Astrocyte of the spinal cord (primary cell): ENCODE results near the gene SLFN5.
"Not testable (repeated sequence)": the region's sequence is repeated elsewhere in the genome, so short reads cannot be mapped to it uniquely, and the experiment has no call there.

Source experiments
- DNase-seq: peaks from one replicate; pipeline ENCODE4 v3.0.0; 2011; ENCODE audit warnings: low read depth, low spot score
- H3K4me3 ChIP-seq: 2 replicates; pipeline ENCODE4 v1.5.1; 2011; ENCODE audit warnings: low read depth, mild to moderate bottlenecking, low read length, moderate library complexity
- in situ Hi-C: cut with HindIII; loops from 2 replicates; pipeline ENCODE4 v1.10.0; 2017; ENCODE audit warnings: low sequenced_read_pairs
- TF ChIP-seq, protein P1 (sequence below): IDR thresholded peaks from 2 replicates; pipeline ENCODE4 v1.5.1; 2012; ENCODE audit warnings: low read depth, mild to moderate bottlenecking, low read length, inconsistent platforms

Gene SLFN5

DNA sequence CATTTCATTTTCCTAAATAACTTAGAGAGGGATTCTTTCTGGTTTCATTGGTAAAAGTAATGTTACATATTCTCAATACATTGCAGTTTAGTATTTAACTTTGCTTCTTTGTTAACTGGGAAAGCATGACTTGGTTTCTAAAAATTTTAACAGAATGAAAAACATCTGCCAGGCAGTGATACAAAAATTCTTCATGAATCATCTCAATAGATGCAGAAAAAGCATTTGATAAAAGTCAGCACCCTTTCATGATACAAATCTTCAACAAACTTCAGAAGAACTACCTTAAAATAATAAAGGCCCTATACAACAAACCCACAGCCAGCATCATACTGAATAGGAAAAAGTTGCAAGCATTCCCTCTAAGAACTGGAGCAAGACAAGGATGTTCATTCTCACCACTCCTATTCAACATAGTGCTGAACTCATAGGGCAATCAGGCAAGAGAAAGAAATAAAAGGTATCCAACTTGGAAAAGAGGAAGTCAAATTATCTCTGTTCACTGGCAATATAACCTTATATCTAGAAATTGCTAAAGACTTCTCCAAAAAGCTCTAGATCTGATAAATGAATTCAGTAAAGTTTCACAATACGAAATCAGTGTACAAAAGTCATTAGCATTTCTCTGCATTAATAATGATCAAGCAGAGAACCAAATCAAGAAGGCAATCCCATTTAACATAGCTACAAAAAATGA is 50.4 kb downstream of the SLFN5 start:
- in situ Hi-C loops, result no loop called here
- TF ChIP-seq, protein P1, sequence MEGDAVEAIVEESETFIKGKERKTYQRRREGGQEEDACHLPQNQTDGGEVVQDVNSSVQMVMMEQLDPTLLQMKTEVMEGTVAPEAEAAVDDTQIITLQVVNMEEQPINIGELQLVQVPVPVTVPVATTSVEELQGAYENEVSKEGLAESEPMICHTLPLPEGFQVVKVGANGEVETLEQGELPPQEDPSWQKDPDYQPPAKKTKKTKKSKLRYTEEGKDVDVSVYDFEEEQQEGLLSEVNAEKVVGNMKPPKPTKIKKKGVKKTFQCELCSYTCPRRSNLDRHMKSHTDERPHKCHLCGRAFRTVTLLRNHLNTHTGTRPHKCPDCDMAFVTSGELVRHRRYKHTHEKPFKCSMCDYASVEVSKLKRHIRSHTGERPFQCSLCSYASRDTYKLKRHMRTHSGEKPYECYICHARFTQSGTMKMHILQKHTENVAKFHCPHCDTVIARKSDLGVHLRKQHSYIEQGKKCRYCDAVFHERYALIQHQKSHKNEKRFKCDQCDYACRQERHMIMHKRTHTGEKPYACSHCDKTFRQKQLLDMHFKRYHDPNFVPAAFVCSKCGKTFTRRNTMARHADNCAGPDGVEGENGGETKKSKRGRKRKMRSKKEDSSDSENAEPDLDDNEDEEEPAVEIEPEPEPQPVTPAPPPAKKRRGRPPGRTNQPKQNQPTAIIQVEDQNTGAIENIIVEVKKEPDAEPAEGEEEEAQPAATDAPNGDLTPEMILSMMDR, result no peak
- no peak for DNase-seq
- no peak overlapping the region for H3K4me3 ChIP-seq

DNA sequence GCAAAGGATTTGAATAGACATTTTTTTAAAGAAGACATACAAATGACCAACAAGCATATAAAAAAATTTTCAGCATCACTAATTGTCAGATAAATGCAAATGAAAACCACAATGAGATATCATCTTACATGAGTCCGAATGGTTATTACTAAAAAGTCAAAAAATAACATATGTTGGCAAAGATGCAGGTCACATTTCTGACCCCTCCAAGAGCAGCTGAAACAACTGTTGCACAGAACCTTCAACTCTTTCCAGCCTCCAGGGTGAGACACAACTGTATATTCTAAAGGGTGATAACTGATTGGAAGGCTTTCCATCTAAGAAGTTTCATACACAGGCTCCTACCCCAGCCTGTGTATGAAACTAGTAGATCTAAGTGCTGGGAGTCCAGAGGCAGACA is 51.9 kb downstream of the SLFN5 start:
- TF ChIP-seq, protein P1, result no peak
- in situ Hi-C loops, result no loop called here
- DNase-seq, result no peak
- H3K4me3 ChIP-seq, result no peak overlapping the region

DNA sequence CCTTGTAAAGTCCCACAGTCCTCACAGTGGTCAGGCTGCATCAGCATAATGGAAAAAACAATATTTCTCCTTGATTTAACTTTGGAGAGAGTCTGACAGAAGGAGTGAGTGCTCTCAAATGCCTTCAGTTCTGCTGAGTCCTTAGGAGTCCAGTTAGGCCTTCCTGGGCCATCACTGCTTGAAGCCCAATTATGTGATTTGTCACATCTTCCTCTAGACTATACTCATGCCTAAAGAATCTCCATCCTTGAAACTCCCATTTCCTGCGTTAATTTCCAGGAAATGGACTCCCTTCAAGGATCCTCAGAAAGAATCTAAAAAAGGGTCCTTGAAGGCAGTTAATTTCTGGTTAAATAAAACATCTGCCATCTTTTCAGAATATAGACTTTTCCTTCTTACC is 52.8 kb downstream of the SLFN5 start:
- no peak overlapping the region for H3K4me3 ChIP-seq
- DNase-seq, result no peak
- TF ChIP-seq, protein P1, result no peak
- in situ Hi-C loops, result no loop called here

DNA sequence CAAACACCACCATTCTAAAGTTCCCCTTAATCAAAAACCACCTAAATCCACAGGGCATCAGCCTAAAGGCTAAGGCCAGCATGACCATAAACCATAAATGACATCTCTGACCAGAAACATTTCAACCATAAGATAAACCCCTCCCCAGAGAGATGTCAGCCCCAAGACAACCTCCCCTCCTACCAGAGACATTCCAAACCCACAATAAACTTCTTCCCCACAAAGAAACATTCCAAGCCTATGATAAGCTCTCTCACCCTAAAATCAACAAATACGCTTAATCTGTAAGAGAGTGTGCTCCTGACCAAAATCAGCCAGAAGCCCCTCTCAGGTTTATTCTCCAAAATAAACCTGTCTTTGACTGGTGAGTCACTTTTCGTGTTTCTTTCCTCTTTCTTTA is 54.8 kb downstream of the SLFN5 start:
- no peak overlapping the region for H3K4me3 ChIP-seq
- TF ChIP-seq, protein P1, result no peak
- in situ Hi-C loops, result no loop called here
- no peak for DNase-seq

DNA sequence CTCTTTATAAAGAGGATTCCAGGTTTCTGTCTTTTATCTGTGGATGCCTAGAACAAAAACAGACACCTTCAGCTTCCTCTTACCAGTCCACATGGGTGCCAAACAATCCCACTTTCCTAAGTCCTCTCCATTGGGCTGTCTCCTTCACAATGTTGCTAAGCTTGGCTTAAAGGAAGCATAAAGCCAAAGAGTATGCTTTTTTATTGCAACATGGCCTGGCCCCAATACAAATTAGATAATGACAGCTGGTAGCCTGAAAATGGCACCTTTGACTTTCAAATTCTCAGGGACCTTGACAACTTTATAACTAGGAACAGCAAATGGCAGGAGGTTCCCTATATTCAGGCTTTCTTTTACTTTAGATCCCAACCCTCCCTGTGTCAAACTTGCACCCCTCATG is 55.8 kb downstream of the SLFN5 start:
- in situ Hi-C loops, result no loop called here
- TF ChIP-seq, protein P1, result no peak
- no peak overlapping the region for H3K4me3 ChIP-seq
- no peak for DNase-seq

DNA sequence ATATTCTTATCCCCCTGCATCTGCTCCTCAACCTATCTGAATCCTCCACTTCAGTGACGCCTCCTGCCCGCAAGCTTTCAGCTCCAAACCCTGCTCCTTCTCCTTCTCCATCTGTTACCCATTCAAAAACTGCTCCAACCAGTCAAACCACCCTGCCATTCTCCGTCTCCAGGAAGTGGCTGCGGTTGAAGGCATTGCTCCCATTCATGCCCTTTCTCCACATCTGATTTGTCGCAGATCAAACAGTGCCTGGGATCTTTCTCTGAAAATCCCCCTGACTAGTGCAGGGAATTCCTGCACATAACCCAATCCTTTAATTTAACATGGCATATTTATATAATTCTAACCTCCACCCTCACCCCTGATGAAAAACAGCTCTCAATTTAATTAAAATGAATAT is 56.3 kb downstream of the SLFN5 start:
- TF ChIP-seq, protein P1, result no peak
- no peak overlapping the region for H3K4me3 ChIP-seq
- no peak for DNase-seq
- in situ Hi-C loops, result no loop called here

DNA sequence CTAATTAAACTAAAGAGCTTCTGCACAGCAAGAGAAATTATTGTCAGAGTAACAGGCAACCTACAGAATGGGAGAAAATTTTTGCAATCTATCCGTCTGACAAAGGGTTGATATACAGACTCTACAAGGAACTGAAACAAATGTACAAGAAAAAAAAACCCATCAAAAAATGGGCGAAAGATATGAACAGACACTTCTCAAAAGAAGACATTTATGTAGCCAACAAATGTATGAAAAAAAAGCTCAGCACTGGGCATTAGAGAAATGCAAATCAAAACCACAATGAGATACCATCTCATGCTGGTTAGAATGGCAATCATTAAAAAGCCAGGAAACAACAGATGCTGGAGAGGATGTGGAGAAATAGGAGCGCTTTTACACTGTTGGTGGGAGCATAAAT is 66.5 kb downstream of the SLFN5 start:
- DNase-seq, in situ Hi-C loops, H3K4me3 ChIP-seq: not testable (repeated sequence)
